ENCODE data around the gene C1orf226. TPM values are rescaled to one million over a fixed set of nuclear protein-coding genes. Genes with fewer than 3 reads are reported as not detected.
"Not testable (repeated sequence)": the region's sequence is repeated elsewhere in the genome, so short reads cannot be mapped to it uniquely, and the experiment has no call there.

Gene C1orf226
- total RNA-seq, 2 donors from 2014 or later: 5.7 to 9.1 TPM

DNA sequence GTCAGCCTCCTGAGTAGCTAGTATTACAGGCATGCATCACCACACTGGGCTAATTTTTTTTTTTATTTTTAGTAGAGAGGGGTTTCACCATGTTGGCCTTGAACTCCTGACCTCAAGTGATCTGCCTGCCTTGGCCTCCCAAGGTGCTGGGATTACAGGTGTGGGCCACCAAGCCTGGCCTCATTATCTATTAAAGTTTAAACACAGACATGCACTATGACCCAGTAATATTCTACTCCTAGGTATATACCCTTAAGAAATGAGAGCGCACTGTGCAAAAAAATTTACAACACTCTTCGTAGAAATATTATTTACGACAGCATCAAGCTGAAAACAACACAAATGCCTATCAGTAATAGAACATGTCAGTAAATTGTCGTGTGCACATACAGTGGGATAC is 49.1 kb downstream of the C1orf226 start:
- intact Hi-C loops (cut with DNase I): no loop called here
- no peak for DNase-seq (ENCODE audit: low spot score)

DNA sequence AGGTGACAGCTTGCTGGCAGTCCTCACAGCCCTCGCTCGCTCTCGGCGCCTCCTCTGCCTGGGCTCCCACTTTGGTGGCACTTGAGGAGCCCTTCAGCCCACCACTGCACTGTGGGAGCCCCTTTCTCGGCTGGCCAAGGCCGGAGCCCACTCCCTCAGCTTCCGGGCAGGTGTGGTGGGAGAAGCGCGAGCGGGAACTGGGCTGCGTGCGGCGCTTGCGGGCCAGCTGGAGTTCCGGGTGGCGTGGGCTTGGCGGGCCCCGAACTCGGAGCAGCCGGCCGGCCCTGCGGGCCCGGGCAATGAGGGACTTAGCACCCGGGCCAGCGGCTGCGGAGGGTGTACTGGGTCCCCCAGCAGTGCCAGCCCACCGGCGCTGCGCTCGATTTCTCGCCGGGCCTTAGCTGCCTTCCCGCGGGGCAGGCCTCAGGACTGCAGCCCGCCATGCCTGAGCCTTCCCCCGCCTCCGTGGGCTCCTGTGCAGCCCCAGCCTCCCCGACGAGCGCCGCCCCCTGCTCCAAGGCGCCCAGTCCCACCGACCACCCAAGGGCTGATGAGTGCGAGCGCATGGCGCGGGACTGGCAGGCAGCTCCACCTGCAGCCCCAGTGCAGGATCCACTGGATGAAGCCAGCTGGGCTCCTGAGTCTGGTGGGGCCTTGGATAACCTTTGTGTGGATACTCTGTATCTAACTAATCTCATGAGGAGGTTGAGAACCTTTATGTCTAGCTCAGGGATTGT is 51.6 kb downstream of the C1orf226 start:
- intact Hi-C loops (cut with DNase I); DNase-seq (ENCODE audit: low spot score): not testable (repeated sequence)

Small RNA genes lying within 50 kb of the gene (microRNA-seq; reads per million reads assigned to microRNA genes)
- 0.65 to 3.4 reads per million in 2 donors for gene MIR556 (ENCODE audit: borderline microRNAs expressed in 2 of 2)

Other genes starting within 250 kb of the C1orf226 start
- gene SPATA46, start 4.9 kb upstream of the C1orf226 start, total RNA-seq: not detected
- under 1 TPM; 0.14 to 0.69 TPM for gene SH2D1B, start 30.4 kb downstream of the C1orf226 start, total RNA-seq
- 10 to 100 TPM; 27.5 to 36.2 TPM for gene UHMK1, start 116.1 kb downstream of the C1orf226 start, total RNA-seq
- 100 to 1,000 TPM; 106 to 115 TPM for gene UAP1, start 180.0 kb downstream of the C1orf226 start, total RNA-seq